SK-N-MC (cell line): ENCODE data around the gene TSSK1B.
"Not testable (repeated sequence)": the region's sequence is repeated elsewhere in the genome, so short reads cannot be mapped to it uniquely, and the experiment has no call there.

ENCODE experiments used
- DNase-seq: peaks from one replicate; pipeline ENCODE4 v3.0.0-alpha.2; 2011; ENCODE audit warnings: low read depth, low spot score
- H3K27ac ChIP-seq: fragments of 200-600 bp; sonication (generic); 2 replicates; pipeline ENCODE4 v1.5.1; 2016; ENCODE audit warnings: mixed run types
- H3K36me3 ChIP-seq: fragments of 200-600 bp; sonication (generic); 2 replicates; pipeline ENCODE4 v1.6.1; 2017; ENCODE audit warnings: antibody characterized with exemption, low read length, mixed read lengths; ENCODE audit not compliant: insufficient read depth
- H3K4me3 ChIP-seq: fragments of 200-600 bp; sonication (generic); 2 replicates; pipeline ENCODE4 v1.5.1; 2016
- H3K9ac ChIP-seq: fragments of 200-600 bp; sonication (generic); 2 replicates; pipeline ENCODE4 v1.8.0; 2017; ENCODE audit warnings: mixed run types, mixed read lengths; ENCODE audit not compliant: insufficient read length
- H3K9me3 ChIP-seq: fragments of 200-600 bp; sonication (generic); 2 replicates; pipeline ENCODE4 v1.6.1; 2017; ENCODE audit warnings: low read depth, mild to moderate bottlenecking, antibody characterized with exemption, low read length, moderate library complexity, mixed read lengths
- EZH2 ChIP-seq: fragments of 200-600 bp; sonication (generic); IDR thresholded peaks from one replicate; pipeline ENCODE4 v1.6.1; 2017; ENCODE audit warnings: antibody characterized with exemption
- FOXP2 ChIP-seq: optimal IDR thresholded peaks from 2 replicates; pipeline ENCODE3; 2011; ENCODE audit warnings: mild to moderate bottlenecking, moderate library complexity; ENCODE audit not compliant: insufficient read depth; ENCODE audit errors: extremely low read length, control extremely low read depth
- POLR2AphosphoS5 ChIP-seq: IDR thresholded peaks from 2 replicates; pipeline ENCODE4 v1.6.1; 2012; ENCODE audit warnings: mild to moderate bottlenecking, low read depth, low read length, borderline replicate concordance

The TSSK1B gene

DNA sequence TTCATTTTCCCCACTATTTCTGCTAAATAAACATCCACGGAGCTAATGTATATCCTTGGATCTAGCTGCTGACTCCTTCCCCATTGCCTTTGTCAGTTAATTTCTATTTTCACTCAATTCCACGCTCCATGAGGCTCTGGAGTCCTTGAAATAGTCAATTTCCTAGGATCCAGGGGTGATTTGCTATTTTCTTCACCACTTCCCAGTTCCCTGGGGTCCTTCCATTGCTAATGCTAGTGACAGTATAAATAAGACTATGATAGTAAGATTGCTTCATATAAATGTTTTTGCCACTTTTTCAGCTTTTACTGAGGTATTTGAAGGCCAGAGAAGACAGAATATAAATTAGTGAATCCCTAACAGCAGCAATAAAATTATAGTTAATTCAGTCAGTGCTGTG, 13.1 kb downstream of the TSSK1B start:
- H3K4me3 ChIP-seq: no peak overlapping the region
- no peaks in the 10 kb centered on the region for H3K9me3 ChIP-seq
- TF ChIP-seq POLR2AphosphoS5 (no peak), EZH2 (no peak), FOXP2 (no peak)
- no peak overlapping the region for H3K9ac ChIP-seq
- no peak overlapping the region for H3K27ac ChIP-seq
- DNase-seq: no peak
- H3K36me3 ChIP-seq: no peaks in the 10 kb centered on the region

DNA sequence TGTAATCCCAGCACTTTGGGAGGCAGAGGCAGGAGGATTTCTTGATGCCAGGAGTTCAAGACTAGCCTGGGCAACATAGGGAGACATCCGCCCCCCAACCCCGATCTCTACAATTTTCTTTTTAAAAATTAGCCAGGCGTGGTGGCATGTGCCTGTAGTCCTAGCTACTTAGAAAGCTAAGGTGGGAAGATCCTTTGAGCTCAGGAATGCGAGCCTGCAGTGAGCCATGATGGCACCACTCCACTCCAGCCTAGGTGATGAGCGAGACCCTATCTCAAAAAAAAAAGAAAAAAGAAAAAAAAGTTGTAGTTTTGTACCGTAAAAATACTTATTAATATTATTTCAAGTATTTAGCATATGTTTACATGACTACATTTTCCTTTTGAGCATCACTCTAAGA, 29.3 kb downstream of the TSSK1B start:
- TF ChIP-seq FOXP2: no peak
- TF ChIP-seq POLR2AphosphoS5: no peak
- no peak for TF ChIP-seq EZH2
- no peaks in the 10 kb centered on the region for H3K9me3 ChIP-seq
- no peaks in the 10 kb centered on the region for H3K36me3 ChIP-seq
- DNase-seq: no peak
- H3K4me3 ChIP-seq: no peak overlapping the region
- no peak overlapping the region for H3K27ac ChIP-seq
- H3K9ac ChIP-seq: no peak overlapping the region

DNA sequence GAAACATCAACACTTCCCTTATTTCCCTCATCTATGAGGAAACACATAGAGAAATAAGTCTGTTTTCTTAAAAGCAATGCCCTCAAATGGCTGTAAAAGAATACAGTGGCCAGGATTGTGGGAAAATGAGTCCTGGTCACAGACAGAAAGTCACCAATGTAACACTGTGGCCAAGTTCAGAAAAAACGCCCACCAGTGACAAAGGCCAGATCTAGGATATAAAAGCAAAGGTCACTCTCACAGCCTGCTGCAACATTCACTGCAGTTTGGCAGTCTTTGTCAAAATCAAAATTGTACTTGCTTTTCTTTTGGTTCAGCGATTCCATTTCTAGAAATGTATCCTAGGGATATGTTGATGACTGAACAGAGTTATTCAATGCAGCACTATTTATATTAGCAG, 30.5 kb downstream of the TSSK1B start:
- DNase-seq: no peak
- TF ChIP-seq FOXP2: no peak
- no peak for TF ChIP-seq EZH2
- TF ChIP-seq POLR2AphosphoS5: no peak
- Histone ChIP-seq H3K9ac (no peak overlapping the region), H3K36me3 (no peaks in the 10 kb centered on the region), H3K9me3 (no peaks in the 10 kb centered on the region), H3K4me3 (no peak overlapping the region), H3K27ac (no peak overlapping the region)

DNA sequence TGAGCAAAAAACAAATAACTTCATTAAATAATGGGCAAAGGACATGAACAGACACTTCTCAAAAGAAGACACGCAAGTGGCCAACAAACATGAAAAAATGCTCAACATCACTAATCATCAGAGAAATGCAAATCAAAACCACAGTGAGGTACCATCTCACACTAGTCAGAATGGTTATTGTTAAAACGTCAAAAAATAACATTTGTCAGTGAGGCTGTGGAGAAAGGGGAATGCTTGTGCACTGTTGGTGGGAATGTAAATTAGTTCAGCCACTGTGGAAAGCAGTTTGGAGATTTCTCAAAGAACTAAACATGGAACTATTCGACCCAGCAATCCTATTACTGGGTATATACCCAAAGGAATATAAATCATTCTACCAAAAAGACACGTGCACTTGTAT, 36.8 kb downstream of the TSSK1B start:
- H3K9me3 ChIP-seq, H3K9ac ChIP-seq, H3K36me3 ChIP-seq, H3K27ac ChIP-seq, H3K4me3 ChIP-seq, DNase-seq: not testable (repeated sequence)

DNA sequence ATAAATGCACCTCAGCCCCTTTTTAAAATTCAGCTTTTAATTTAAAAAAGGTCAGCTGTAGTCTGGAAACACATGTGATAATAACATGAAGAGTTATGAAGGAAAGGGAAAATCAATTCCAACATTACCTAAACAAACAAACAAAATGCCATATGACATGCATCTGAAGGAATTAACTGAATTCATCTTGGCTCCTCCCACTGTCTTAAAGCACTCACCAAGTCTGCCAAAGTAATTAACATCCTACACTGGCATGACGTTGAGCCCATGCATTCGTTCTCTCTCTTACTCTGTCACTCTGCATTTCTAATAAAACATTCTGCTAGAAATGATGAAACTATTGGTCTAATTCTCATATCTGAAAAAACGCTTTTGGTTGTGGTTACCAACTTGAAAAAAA, 37.7 kb downstream of the TSSK1B start:
- H3K4me3 ChIP-seq: no peak overlapping the region
- DNase-seq: no peak
- TF ChIP-seq POLR2AphosphoS5 (no peak), EZH2 (no peak), FOXP2 (no peak)
- H3K27ac ChIP-seq: no peak overlapping the region
- H3K9ac ChIP-seq: no peak overlapping the region
- H3K9me3 ChIP-seq: no peaks in the 10 kb centered on the region
- no peaks in the 10 kb centered on the region for H3K36me3 ChIP-seq

DNA sequence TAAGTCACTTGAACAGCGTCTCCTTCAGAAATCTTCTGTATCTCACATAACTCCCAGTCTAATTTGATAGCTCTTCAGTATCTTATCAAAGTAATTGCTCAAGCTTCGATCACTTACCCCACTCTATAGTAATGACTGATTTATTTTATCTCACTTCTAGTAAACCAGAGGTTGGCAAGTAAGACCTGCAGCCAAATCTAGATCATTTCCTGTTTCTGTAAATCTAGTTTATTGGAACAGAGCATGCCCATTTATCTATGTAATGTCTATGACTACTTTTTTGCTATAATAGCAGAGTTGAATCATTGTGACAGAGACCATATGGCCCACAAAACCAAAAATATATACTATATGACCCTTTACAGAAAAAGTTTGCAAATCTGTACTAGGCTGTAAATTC, 40.1 kb downstream of the TSSK1B start:
- Histone ChIP-seq H3K9me3 (no peaks in the 10 kb centered on the region), H3K9ac (no peak overlapping the region), H3K4me3 (no peak overlapping the region), H3K36me3 (no peaks in the 10 kb centered on the region), H3K27ac (no peak overlapping the region)
- TF ChIP-seq FOXP2: no peak
- no peak for TF ChIP-seq EZH2
- no peak for TF ChIP-seq POLR2AphosphoS5
- no peak for DNase-seq

DNA sequence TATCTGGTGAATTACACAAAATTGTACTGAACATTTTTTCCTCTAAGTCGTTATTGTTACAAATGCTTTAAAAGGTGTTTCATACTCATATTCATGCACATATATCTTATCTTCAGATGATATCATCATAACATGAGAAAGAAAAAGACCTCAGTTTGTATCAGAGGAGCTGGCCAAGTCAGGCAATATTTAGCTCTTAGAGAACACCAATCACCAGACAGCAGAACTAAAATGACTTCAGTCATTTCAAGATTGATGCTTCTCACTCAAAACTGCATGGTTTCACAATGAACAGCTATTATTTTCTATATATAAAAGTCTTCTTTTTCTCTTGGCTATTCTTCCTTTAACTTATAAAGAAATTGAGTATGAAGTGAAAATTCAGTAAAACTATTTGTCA, 44.6 kb downstream of the TSSK1B start:
- TF ChIP-seq EZH2 (no peak), POLR2AphosphoS5 (no peak), FOXP2 (no peak)
- Histone ChIP-seq H3K9ac (no peak overlapping the region), H3K9me3 (no peaks in the 10 kb centered on the region), H3K4me3 (no peak overlapping the region), H3K27ac (no peak overlapping the region), H3K36me3 (no peaks in the 10 kb centered on the region)
- no peak for DNase-seq

DNA sequence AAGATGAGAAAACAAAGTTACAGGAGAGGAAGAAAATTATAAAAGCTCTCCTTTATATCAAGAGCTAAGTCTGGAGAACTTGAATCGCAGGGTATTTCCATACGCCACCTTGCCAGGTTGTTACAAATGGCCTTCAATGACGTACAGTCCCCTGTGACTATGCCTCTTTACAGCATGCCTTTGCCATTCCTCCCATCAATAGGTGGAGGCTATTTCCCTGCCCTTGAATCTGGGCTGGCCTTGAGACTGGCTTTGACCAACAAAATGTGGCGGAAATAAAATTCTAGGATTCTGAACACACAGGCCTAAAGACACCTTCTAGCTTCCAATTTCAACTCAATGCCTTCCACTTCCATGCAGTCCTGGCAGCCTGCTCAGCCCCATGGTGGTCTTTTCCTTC, 45.7 kb downstream of the TSSK1B start:
- no peak overlapping the region for H3K9ac ChIP-seq
- no peaks in the 10 kb centered on the region for H3K9me3 ChIP-seq
- no peaks in the 10 kb centered on the region for H3K36me3 ChIP-seq
- TF ChIP-seq FOXP2 (no peak), POLR2AphosphoS5 (no peak), EZH2 (no peak)
- DNase-seq: no peak
- no peak overlapping the region for H3K4me3 ChIP-seq
- H3K27ac ChIP-seq: no peak overlapping the region

DNA sequence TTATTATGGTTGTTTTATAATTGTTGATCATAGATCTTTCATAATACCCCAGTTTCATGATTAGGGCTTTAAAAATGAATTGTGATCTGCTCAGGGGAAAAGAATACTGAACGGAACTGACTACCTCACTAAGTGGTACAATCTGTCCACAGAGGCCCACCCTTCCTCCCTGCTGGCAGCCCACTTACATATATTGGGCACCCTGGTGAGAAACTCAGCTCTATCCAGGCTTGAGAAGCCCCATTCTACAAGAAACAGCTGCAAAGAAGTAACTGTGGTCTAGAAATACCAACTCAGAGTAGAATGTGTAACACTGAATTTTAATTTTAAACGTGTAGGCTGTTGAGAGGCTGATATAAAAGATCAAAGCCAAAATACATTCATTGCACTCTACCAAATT, 46.9 kb downstream of the TSSK1B start:
- Histone ChIP-seq H3K4me3 (no peak overlapping the region), H3K36me3 (no peaks in the 10 kb centered on the region), H3K9me3 (no peaks in the 10 kb centered on the region), H3K27ac (no peak overlapping the region), H3K9ac (no peak overlapping the region)
- TF ChIP-seq FOXP2 (no peak), POLR2AphosphoS5 (no peak; the same call in 1 of the 2 replicates), EZH2 (no peak)
- DNase-seq: peak; percentile 64
